Activated CD8-positive, alpha-beta T cell treated with anti-CD3 and anti-CD28 coated beads for 36 hours (primary cell): Measurements from ENCODE around the gene EPS8L2. TPM values are rescaled to one million over a fixed set of nuclear protein-coding genes. Genes with fewer than 3 reads are reported as not detected.

Experiments used
- ATAC-seq: fragments of 200-7000 bp; cut with Tn5 transposase; one replicate; pipeline ENCODE4 v1.10.0; 2021; ENCODE audit warnings: mild to moderate bottlenecking, moderate library complexity
- CTCF ChIA-PET: fragments of 350-600 bp; sonication (Branson Sonifier 250); formaldehyde crosslinking; loops from one replicate; lab custom pipeline; 2021; ENCODE audit warnings: antibody characterized with exemption; lab: Charles Lee
- POLR2A ChIA-PET: fragments of 350-600 bp; sonication (Branson Sonifier 250); formaldehyde crosslinking; loops from one replicate; lab custom pipeline; 2021; ENCODE audit warnings: antibody characterized with exemption; lab: Charles Lee
- DNase-seq: peaks from one replicate; pipeline ENCODE4 v3.0.0-alpha.2; 2020
- H3K27ac Mint-ChIP-seq: one replicate; pipeline ENCODE4 v1.8.0; 2021; ENCODE audit warnings: mild to moderate bottlenecking, mixed read lengths
- H3K27me3 Mint-ChIP-seq: one replicate; pipeline ENCODE4 v1.8.0; 2021; ENCODE audit warnings: mixed read lengths
- H3K36me3 Mint-ChIP-seq: one replicate; pipeline ENCODE4 v1.8.0; 2021; ENCODE audit warnings: low read depth, mixed read lengths
- H3K4me1 Mint-ChIP-seq: one replicate; pipeline ENCODE4 v1.8.0; 2021; ENCODE audit warnings: low read depth, mixed read lengths
- H3K4me3 Mint-ChIP-seq: one replicate; pipeline ENCODE4 v1.8.0; 2021; ENCODE audit warnings: mild to moderate bottlenecking, moderate library complexity, mixed read lengths
- H3K9me3 Mint-ChIP-seq: one replicate; pipeline ENCODE4 v1.8.0; 2021; ENCODE audit warnings: mixed read lengths
- CTCF ChIP-seq: fragments of 200-600 bp; IDR thresholded peaks from one replicate; pipeline ENCODE4 v1.8.0; 2022; ENCODE audit warnings: antibody characterized with exemption, mild to moderate bottlenecking
- intact Hi-C: fragments of 100-400 bp; cut with micrococcal nuclease; formaldehyde crosslinking; loops from one replicate; pipeline ENCODE4 v1.10.0; 2022
- total RNA-seq, 2 experiments: library from RNA; stranded (reverse); gene quantifications; one replicate each; pipeline ENCODE4 v1.2.3, GENCODE V29; 2021

EPS8L2 gene
- total RNA-seq, 2 experiments from 2014 or later, result 15.0 to 16.7 TPM

- ATAC-seq, result no peak
- H3K4me1 Mint-ChIP-seq, result peaks cover 17% of the 10 kb centered on the region
- no peak for TF ChIP-seq CTCF
- H3K27me3 Mint-ChIP-seq, result no peaks in the 10 kb centered on the region
- CTCF ChIA-PET, result no interaction called here
- POLR2A ChIA-PET, result interaction anchor here (1.3 kb wide), 1 partner anchor 12 kb away, joined by 5 read pairs; no protein-coding TSS in a partner anchor
- H3K9me3 Mint-ChIP-seq, result no peaks in the 10 kb centered on the region
- no peak overlapping the region for H3K4me3 Mint-ChIP-seq
- DNase-seq, result no peak
- intact Hi-C loops, result no loop called here
- peaks cover 22% of the 10 kb centered on the region for H3K36me3 Mint-ChIP-seq
- H3K27ac Mint-ChIP-seq, result no peak overlapping the region
These were observed 65.7 kb downstream of the EPS8L2 start for GRCh38 chr11:771617-772204.

GRCh38 chr11:772429-773390 is 66.7 kb downstream of the EPS8L2 start:
- intact Hi-C loops, result no loop called here
- H3K9me3 Mint-ChIP-seq, result no peaks in the 10 kb centered on the region
- H3K27me3 Mint-ChIP-seq, result no peaks in the 10 kb centered on the region
- ChIA-PET POLR2A (interaction anchor here (1.1 to 1.3 kb wide), 2 partner anchors 13 to 26 kb away, joined by 4 to 5 read pairs; partner anchors contain the start of gene TALDO1), CTCF (no interaction called here)
- TF ChIP-seq CTCF, result no peak
- peaks cover 16% of the 10 kb centered on the region for H3K4me1 Mint-ChIP-seq
- DNase-seq (no peak), ATAC-seq (no peak)
- H3K4me3 Mint-ChIP-seq, result no peak overlapping the region
- peaks cover 21% of the 10 kb centered on the region for H3K36me3 Mint-ChIP-seq
- H3K27ac Mint-ChIP-seq, result no peak overlapping the region

GRCh38 chr11:773425-773824 is 67.4 kb downstream of the EPS8L2 start:
- no peak for ATAC-seq
- peaks cover 16% of the 10 kb centered on the region for H3K4me1 Mint-ChIP-seq
- H3K4me3 Mint-ChIP-seq, result no peak overlapping the region
- no peak for TF ChIP-seq CTCF
- H3K9me3 Mint-ChIP-seq, result no peaks in the 10 kb centered on the region
- DNase-seq, result no peak
- no peak overlapping the region for H3K27ac Mint-ChIP-seq
- CTCF ChIA-PET, result no interaction called here
- intact Hi-C loops, result no loop called here
- POLR2A ChIA-PET, result interaction anchor here (1.1 kb wide), 1 partner anchor 27 kb away, joined by 4 read pairs; the partner anchor contains the start of gene TALDO1
- H3K27me3 Mint-ChIP-seq, result no peaks in the 10 kb centered on the region
- H3K36me3 Mint-ChIP-seq, result peaks cover 21% of the 10 kb centered on the region

- CTCF ChIA-PET, result no interaction called here
- no peaks in the 10 kb centered on the region for H3K9me3 Mint-ChIP-seq
- H3K27me3 Mint-ChIP-seq, result no peaks in the 10 kb centered on the region
- peaks cover 17% of the 10 kb centered on the region for H3K4me1 Mint-ChIP-seq
- POLR2A ChIA-PET, result interaction anchor here (0.6 to 1.1 kb wide), 2 partner anchors 15 to 27 kb away, joined by 3 to 4 read pairs; partner anchors contain the start of gene TALDO1
- DNase-seq (no peak), ATAC-seq (no peak)
- TF ChIP-seq CTCF, result no peak
- H3K36me3 Mint-ChIP-seq, result peaks cover 22% of the 10 kb centered on the region
- no peak overlapping the region for H3K4me3 Mint-ChIP-seq
- H3K27ac Mint-ChIP-seq, result no peak overlapping the region
- intact Hi-C loops, result no loop called here
These were observed 67.8 kb downstream of the EPS8L2 start for GRCh38 chr11:773830-774229.
